Keratinocyte (primary cell): ENCODE data around the gene MPPED1.

ENCODE experiments used
- CTCF ChIP-seq, 3 experiments: IDR thresholded peaks in 1 of 3; conservative IDR thresholded peaks in 1 of 3; optimal IDR thresholded peaks in 1 of 3; 2 replicates in 2 of 3; 3 replicates in 1 of 3; pipeline versions ENCODE3 to v1.5.1; 2011; ENCODE audit warnings: low read length in 3 of 3, mild to moderate bottlenecking in 3 of 3, moderate library complexity in 2 of 3, control low read depth in 1 of 3, inconsistent platforms in 1 of 3; ENCODE audit not compliant: insufficient read depth in 2 of 3; ENCODE audit errors: extremely low read depth in 1 of 3
- EZH2 ChIP-seq: IDR thresholded peaks from one replicate; pipeline ENCODE4 v1.6.1; 2012; ENCODE audit warnings: inconsistent platforms, mild to moderate bottlenecking, low read length, moderate library complexity

- TF ChIP-seq CTCF (optimal IDR thresholded peaks at IDR 0.05 in 1 of 3, IDR thresholded peaks at IDR 0.05 in 1 of 3, conservative IDR thresholded peaks at IDR 0.05 in 1 of 3; ENCODE audit: extremely low read depth in 1 of 3, insufficient read depth in 2 of 3, low read length in 3 of 3), result no peak
- no peak for TF ChIP-seq EZH2
These were observed 123.1 kb downstream of the MPPED1 start for GRCh38 chr22:43534916-43535315.
